A549 (cell line): Measurements from ENCODE around the gene BOK. TPM values are rescaled to one million over a fixed set of nuclear protein-coding genes. Genes with fewer than 3 reads are reported as not detected.

Experiments used
- ATAC-seq, 2 experiments: fragments of 200-7000 bp in 1 of 2; fragments of >200 bp in 1 of 2; cut with Nextera tagmentation in 1 of 2; cut with Tn5 transposase in 1 of 2; 3 replicates each; pipeline versions ENCODE4 v1.8.0 to v1.9.1; 2018 to 2020; ENCODE audit warnings: mild to moderate bottlenecking in 1 of 2, moderate library complexity in 1 of 2
- CTCF ChIA-PET: fragments of 300-600 bp; sonication (Branson Sonifier 250); formaldehyde crosslinking; extraction: SDS; loops from one replicate; lab custom pipeline; 2021; ENCODE audit warnings: antibody characterized with exemption, inconsistent platforms; lab: Yijun Ruan, JAX
- POLR2A ChIA-PET: fragments of 350-600 bp; formaldehyde crosslinking; extraction: SDS; loops from one replicate; lab custom pipeline; 2021; ENCODE audit warnings: antibody characterized with exemption, inconsistent platforms; lab: Yijun Ruan, JAX
- DNase-seq, 2 experiments: peaks; one replicate each; pipeline versions ENCODE4 v3.0.0 to v3.0.0-alpha.2; 2011 to 2016; ENCODE audit warnings: low read depth in 1 of 2, low spot score in 1 of 2
- FAIRE-seq: peaks from 2 replicates; lab custom pipeline; 2011; peaks lifted over from hg19 to GRCh38; lab: Jason Lieb, UNC
- H3K27ac ChIP-seq, 2 experiments: fragments of >200 bp; sonication (Bioruptor Twin); formaldehyde crosslinking; 3 replicates each; pipeline ENCODE4 v1.5.1; 2016 to 2017
- H3K4me1 ChIP-seq: fragments of >200 bp; sonication (Bioruptor Twin); formaldehyde crosslinking; 3 replicates; pipeline ENCODE4 v1.6.1; 2016
- H3K4me2 ChIP-seq: fragments of >200 bp; sonication (Bioruptor Twin); formaldehyde crosslinking; 3 replicates; pipeline ENCODE4 v1.6.1; 2016
- H3K4me3 ChIP-seq: fragments of >200 bp; sonication (Bioruptor Twin); formaldehyde crosslinking; 3 replicates; pipeline ENCODE4 v1.5.1; 2016
- H3K9me3 ChIP-seq: fragments of >200 bp; sonication (Bioruptor Twin); formaldehyde crosslinking; 3 replicates; pipeline ENCODE4 v1.6.1; 2016
- CBX8 ChIP-seq: fragments of 200-600 bp; sonication (generic); IDR thresholded peaks from 2 replicates; pipeline ENCODE4 v1.6.1; 2016
- CHD4 ChIP-seq: fragments of 200-600 bp; sonication (generic); IDR thresholded peaks from 2 replicates; pipeline ENCODE4 v1.6.1; 2016; ENCODE audit warnings: antibody characterized with exemption, mild to moderate bottlenecking, borderline replicate concordance
- EHF ChIP-seq: fragments of 250-450 bp; sonication (Bioruptor Pico); IDR thresholded peaks from 2 replicates; pipeline ENCODE4 v1.5.0; 2020; ENCODE audit warnings: mild to moderate bottlenecking
- EP300 ChIP-seq, 2 experiments: fragments of >200 bp; sonication (Bioruptor Twin); formaldehyde crosslinking; IDR thresholded peaks; 2 replicates in 1 of 2; 3 replicates in 1 of 2; pipeline ENCODE4 v1.6.1; 2016 to 2017
- FOSL2 ChIP-seq, 2 experiments: fragments of 450-650 bp in 1 of 2; fragments of >200 bp in 1 of 2; sonication (Bioruptor Twin) in 1 of 2; formaldehyde crosslinking; IDR thresholded peaks; 2 replicates each; pipeline versions ENCODE4 v1.5.0 to v1.6.1; 2016 to 2020; ENCODE audit warnings: mild to moderate bottlenecking in 1 of 2, moderate library complexity in 1 of 2
- GATA3 ChIP-seq: IDR thresholded peaks from 2 replicates; pipeline ENCODE4 v1.6.1; 2012; ENCODE audit warnings: borderline replicate concordance
- HDAC2 ChIP-seq: fragments of 200-600 bp; sonication (generic); IDR thresholded peaks from 2 replicates; pipeline ENCODE4 v1.6.1; 2016
- HOXA7 ChIP-seq: fragments of 250-450 bp; sonication (Bioruptor Pico); IDR thresholded peaks from 2 replicates; pipeline ENCODE4 v1.5.0; 2020; ENCODE audit warnings: mild to moderate bottlenecking, moderate library complexity
- HOXB13 ChIP-seq: fragments of 250-450 bp; sonication (Bioruptor Pico); IDR thresholded peaks from 2 replicates; pipeline ENCODE4 v1.5.0; 2020; ENCODE audit warnings: low read depth, mild to moderate bottlenecking, moderate library complexity
- HOXB5 ChIP-seq: fragments of 250-450 bp; sonication (Bioruptor Pico); IDR thresholded peaks from 2 replicates; pipeline ENCODE4 v1.5.0; 2020; ENCODE audit warnings: mild to moderate bottlenecking, moderate library complexity
- JUNB ChIP-seq: fragments of >200 bp; sonication (Bioruptor Twin); formaldehyde crosslinking; IDR thresholded peaks from 2 replicates; pipeline ENCODE4 v1.6.1; 2016
- KDM5A ChIP-seq: fragments of 200-600 bp; sonication (generic); IDR thresholded peaks from 2 replicates; pipeline ENCODE4 v1.6.1; 2016; ENCODE audit warnings: antibody characterized with exemption, mild to moderate bottlenecking
- MAFK ChIP-seq: fragments of 450-650 bp; IDR thresholded peaks from 2 replicates; pipeline ENCODE4 v1.6.1; 2014; ENCODE audit not compliant: partially characterized antibody
- MYC ChIP-seq: IDR thresholded peaks from 2 replicates; pipeline ENCODE4 v1.6.1; 2012; ENCODE audit warnings: mild to moderate bottlenecking, inconsistent platforms, low read length, improper control_type of control experiment, borderline replicate concordance
- NR3C1 ChIP-seq: fragments of >200 bp; sonication (Bioruptor Twin); formaldehyde crosslinking; IDR thresholded peaks from 3 replicates; pipeline ENCODE4 v1.6.1; 2017
- PHF8 ChIP-seq: fragments of 200-600 bp; sonication (generic); IDR thresholded peaks from 2 replicates; pipeline ENCODE4 v1.6.1; 2016; ENCODE audit warnings: low read depth, mild to moderate bottlenecking, antibody characterized with exemption, moderate library complexity, borderline replicate concordance
- RCOR1 ChIP-seq: fragments of 150-350 bp; IDR thresholded peaks from 2 replicates; pipeline ENCODE4 v1.6.1; 2014; ENCODE audit warnings: antibody characterized with exemption, low read length, low read depth
- RFX5 ChIP-seq: fragments of 450-650 bp; IDR thresholded peaks from 2 replicates; pipeline ENCODE4 v1.7.1; 2014; ENCODE audit warnings: antibody characterized with exemption, mild to moderate bottlenecking, moderate library complexity
- RNF2 ChIP-seq: fragments of 200-600 bp; sonication (generic); IDR thresholded peaks from 2 replicates; pipeline ENCODE4 v1.6.1; 2016; ENCODE audit warnings: low read depth, mild to moderate bottlenecking, antibody characterized with exemption, moderate library complexity, borderline replicate concordance
- SMC3 ChIP-seq: fragments of >200 bp; sonication (Bioruptor Twin); formaldehyde crosslinking; IDR thresholded peaks from 3 replicates; pipeline ENCODE4 v1.6.1; 2018; ENCODE audit warnings: inconsistent platforms
- SREBF2 ChIP-seq: fragments of 450-650 bp; IDR thresholded peaks from 2 replicates; pipeline ENCODE4 v1.6.1; 2014; ENCODE audit warnings: mild to moderate bottlenecking, moderate library complexity
- TP53 ChIP-seq: fragments of 250-450 bp; sonication (Bioruptor Pico); IDR thresholded peaks from 2 replicates; pipeline ENCODE4 v1.5.0; 2021; ENCODE audit warnings: mild to moderate bottlenecking, moderate library complexity
- ZC3H11A ChIP-seq: fragments of 450-650 bp; IDR thresholded peaks from 2 replicates; pipeline ENCODE4 v1.6.1; 2014; ENCODE audit warnings: antibody characterized with exemption, mild to moderate bottlenecking
- ZNF302 ChIP-seq: fragments of 250-450 bp; sonication (Bioruptor Pico); IDR thresholded peaks from 2 replicates; pipeline ENCODE4 v1.9.0; 2021; ENCODE audit warnings: inconsistent platforms, mild to moderate bottlenecking, moderate library complexity
- ZSCAN20 ChIP-seq: fragments of 250-450 bp; sonication (Bioruptor Pico); IDR thresholded peaks from 2 replicates; pipeline ENCODE4 v1.8.0; 2022; ENCODE audit warnings: mild to moderate bottlenecking, moderate library complexity
- WGBS: methylation state at CpG from one replicate; pipeline ENCODE4 v1.1.6; 2017; ENCODE audit errors: missing lambda C conversion rate; 5-methylcytosine and 5-hydroxymethylcytosine counted together
- polyA plus RNA-seq, 4 experiments: library from polyadenylated mRNA; depleted of rRNA in 3 of 4; stranded (reverse); fragments of >200 nt; fragmentation: RNase III in 1 of 4; extraction: RNeasy Plus Mini Kit Qiagen cat#74134 plus additional on column Dnase treatment in 1 of 4; gene quantifications; 2 replicates in 3 of 4; 3 replicates in 1 of 4; pipeline ENCODE4 v1.2.3, GENCODE V29; 2011 to 2017
- TF ChIP-seq, protein P1 (sequence below): fragments of >200 bp; sonication (Bioruptor Twin); formaldehyde crosslinking; IDR thresholded peaks from 3 replicates; pipeline ENCODE4 v1.5.1; 2016
- TF ChIP-seq, protein P2 (sequence below): IDR thresholded peaks from 2 replicates; pipeline ENCODE4 v1.6.1; 2012
- TF ChIP-seq, protein P3 (sequence below): IDR thresholded peaks from 2 replicates; pipeline ENCODE4 v1.6.1; 2012
- TF ChIP-seq, protein P4 (sequence below): fragments of 450-650 bp; IDR thresholded peaks from 2 replicates; pipeline ENCODE4 v1.6.1; 2014; ENCODE audit warnings: antibody characterized with exemption

Gene BOK
- polyA plus RNA-seq, 2 of the 4 experiments (the other 2 are of a cell fraction) = 5.0 to 12.6 TPM

DNA sequence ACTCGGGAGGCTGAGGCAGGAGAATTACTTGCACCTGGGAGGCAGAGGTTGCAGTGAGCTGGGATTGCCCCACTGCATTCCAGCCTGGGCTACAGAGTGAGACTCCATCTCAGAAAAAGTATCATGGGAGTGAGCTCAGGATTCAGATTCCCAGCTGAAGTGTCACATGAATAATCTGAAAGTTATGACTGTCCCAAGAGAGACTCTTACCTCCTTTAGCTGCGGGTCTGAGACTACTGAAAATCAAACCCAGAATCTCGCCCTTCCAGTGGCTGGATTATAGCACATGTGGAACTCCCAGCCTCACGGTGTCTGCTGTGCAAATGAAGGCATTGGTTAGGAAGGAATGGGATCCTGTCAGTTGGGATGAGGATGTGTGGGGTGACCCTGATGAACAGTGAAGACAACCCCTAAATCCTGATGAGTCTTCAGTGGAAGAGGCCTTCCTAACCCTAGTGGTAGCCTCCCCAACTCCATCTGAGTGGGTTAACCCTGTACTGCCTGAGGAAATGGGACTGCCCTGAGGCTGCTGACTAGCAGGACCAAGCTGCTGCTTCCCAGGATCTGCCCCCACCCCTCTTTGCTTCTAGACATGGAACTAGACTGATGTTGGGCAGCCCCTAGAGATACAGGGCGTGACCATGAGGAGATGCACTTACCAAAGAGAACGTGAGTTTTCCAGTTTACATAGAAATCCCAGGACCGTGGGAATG, 16.5 kb downstream of the BOK start:
- TF ChIP-seq FOSL2 (IDR thresholded peaks at IDR 0.05) (no peak), FOSL2 (CRISPR knock-in tag; IDR thresholded peaks at IDR 0.05) (no peak), ZNF302 (no peak), KDM5A (no peak), NR3C1 (no peak), HOXB5 (CRISPR knock-in tag) (no peak), MAFK (no peak), HOXA7 (CRISPR knock-in tag) (no peak), EHF (CRISPR knock-in tag) (no peak), RCOR1 (no peak), HDAC2 (no peak), CBX8 (no peak), GATA3 (no peak), HOXB13 (CRISPR knock-in tag) (no peak)
- TF ChIP-seq, protein P1, sequence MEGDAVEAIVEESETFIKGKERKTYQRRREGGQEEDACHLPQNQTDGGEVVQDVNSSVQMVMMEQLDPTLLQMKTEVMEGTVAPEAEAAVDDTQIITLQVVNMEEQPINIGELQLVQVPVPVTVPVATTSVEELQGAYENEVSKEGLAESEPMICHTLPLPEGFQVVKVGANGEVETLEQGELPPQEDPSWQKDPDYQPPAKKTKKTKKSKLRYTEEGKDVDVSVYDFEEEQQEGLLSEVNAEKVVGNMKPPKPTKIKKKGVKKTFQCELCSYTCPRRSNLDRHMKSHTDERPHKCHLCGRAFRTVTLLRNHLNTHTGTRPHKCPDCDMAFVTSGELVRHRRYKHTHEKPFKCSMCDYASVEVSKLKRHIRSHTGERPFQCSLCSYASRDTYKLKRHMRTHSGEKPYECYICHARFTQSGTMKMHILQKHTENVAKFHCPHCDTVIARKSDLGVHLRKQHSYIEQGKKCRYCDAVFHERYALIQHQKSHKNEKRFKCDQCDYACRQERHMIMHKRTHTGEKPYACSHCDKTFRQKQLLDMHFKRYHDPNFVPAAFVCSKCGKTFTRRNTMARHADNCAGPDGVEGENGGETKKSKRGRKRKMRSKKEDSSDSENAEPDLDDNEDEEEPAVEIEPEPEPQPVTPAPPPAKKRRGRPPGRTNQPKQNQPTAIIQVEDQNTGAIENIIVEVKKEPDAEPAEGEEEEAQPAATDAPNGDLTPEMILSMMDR = no peak
- TF ChIP-seq, all 56 proteins: peak for 0
- Histone ChIP-seq H3K4me3 (no peak overlapping the region), H3K9me3 (no peaks in the 10 kb centered on the region), H3K27ac (no peak overlapping the region), H3K4me1 (no peaks in the 10 kb centered on the region), H3K4me2 (no peak overlapping the region)
- DNase-seq (no peak), FAIRE-seq (no peak), ATAC-seq (peak; percentile 33 to 39; a peak in 4 of 6 replicates)
- WGBS = 85% methylated on average over 7 of the region's 7 CpGs
- CTCF ChIA-PET = interaction anchor here (1.0 kb wide), 1 partner anchor 8 kb away, joined by 4 read pairs; no protein-coding TSS in a partner anchor
- POLR2A ChIA-PET = no interaction called here

DNA sequence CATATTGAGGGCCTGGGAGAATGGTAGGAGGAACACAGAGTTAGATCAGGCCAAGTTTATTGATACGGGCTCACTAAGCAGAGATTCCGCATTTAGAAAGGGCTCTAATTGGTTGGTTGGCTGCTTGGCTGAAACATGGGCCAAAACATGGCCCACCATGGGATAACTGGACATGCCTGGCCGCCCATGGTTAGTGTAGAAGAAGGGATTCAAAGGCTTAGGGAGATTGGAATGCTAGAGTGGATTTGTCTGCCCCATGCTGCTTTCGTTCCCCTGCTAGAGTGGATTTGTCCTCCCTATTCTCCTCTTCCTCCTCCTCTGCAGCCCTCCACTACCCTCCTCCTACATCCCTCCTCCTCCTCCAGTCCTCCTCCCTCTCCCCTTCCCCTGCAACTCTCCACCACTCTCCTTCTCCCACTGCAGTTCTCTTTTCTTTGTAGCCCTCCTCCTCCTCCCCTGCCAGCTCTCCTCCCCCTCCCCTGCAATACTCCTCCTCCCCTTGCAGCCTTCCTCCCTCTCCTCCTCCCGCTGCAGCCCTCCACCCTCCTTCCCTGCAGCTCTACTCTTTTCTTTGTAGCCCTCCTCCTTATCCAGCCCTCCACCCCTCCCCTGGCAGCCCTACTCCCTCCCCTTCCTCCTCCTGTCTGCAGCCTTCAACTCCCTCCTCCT, 17.2 kb downstream of the BOK start:
- ChIA-PET CTCF (interaction anchor here (0.6 kb wide), 1 partner anchor 37 kb away, joined by 3 read pairs; no protein-coding TSS in a partner anchor), POLR2A (no interaction called here)
- H3K4me3 ChIP-seq = no peak overlapping the region
- DNase-seq (no peak), FAIRE-seq (no peak), ATAC-seq (no peak)
- TF ChIP-seq, protein P2, sequence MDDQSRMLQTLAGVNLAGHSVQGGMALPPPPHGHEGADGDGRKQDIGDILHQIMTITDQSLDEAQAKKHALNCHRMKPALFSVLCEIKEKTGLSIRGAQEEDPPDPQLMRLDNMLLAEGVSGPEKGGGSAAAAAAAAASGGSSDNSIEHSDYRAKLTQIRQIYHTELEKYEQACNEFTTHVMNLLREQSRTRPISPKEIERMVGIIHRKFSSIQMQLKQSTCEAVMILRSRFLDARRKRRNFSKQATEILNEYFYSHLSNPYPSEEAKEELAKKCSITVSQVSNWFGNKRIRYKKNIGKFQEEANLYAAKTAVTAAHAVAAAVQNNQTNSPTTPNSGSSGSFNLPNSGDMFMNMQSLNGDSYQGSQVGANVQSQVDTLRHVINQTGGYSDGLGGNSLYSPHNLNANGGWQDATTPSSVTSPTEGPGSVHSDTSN = no peak
- TF ChIP-seq HOXB5 (CRISPR knock-in tag) = no peak
- TF ChIP-seq RNF2 = no peak
- TF ChIP-seq FOSL2 (IDR thresholded peaks at IDR 0.05) = no peak
- no peak for TF ChIP-seq FOSL2 (CRISPR knock-in tag; IDR thresholded peaks at IDR 0.05)
- TF ChIP-seq PHF8 = no peak
- no peak for TF ChIP-seq JUNB
- TF ChIP-seq CHD4 = no peak
- TF ChIP-seq HOXB13 (CRISPR knock-in tag) = no peak
- TF ChIP-seq EP300 (IDR thresholded peaks at IDR 0.05) = no peak
- TF ChIP-seq, protein P3, sequence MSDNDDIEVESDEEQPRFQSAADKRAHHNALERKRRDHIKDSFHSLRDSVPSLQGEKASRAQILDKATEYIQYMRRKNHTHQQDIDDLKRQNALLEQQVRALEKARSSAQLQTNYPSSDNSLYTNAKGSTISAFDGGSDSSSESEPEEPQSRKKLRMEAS = no peak
- TF ChIP-seq MYC = no peak
- no peak for TF ChIP-seq ZC3H11A
- TF ChIP-seq GATA3 = no peak
- no peak for TF ChIP-seq SMC3
- TF ChIP-seq ZSCAN20 = no peak
- TF ChIP-seq SREBF2 = no peak
- no peak for TF ChIP-seq RFX5
- no peak for TF ChIP-seq MAFK
- TF ChIP-seq, protein P4, sequence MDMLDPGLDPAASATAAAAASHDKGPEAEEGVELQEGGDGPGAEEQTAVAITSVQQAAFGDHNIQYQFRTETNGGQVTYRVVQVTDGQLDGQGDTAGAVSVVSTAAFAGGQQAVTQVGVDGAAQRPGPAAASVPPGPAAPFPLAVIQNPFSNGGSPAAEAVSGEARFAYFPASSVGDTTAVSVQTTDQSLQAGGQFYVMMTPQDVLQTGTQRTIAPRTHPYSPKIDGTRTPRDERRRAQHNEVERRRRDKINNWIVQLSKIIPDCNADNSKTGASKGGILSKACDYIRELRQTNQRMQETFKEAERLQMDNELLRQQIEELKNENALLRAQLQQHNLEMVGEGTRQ = no peak
- TF ChIP-seq TP53 (CRISPR knock-in tag) = no peak
- H3K9me3 ChIP-seq = no peaks in the 10 kb centered on the region
- no peak overlapping the region for H3K4me2 ChIP-seq
- H3K27ac ChIP-seq = no peak overlapping the region
- H3K4me1 ChIP-seq = no peaks in the 10 kb centered on the region
- WGBS = 91% methylated on average over 5 of the region's 5 CpGs
